ENCODE data around the gene EPB41L5. TPM values are rescaled to one million over a fixed set of nuclear protein-coding genes. Genes with fewer than 3 reads are reported as not detected.
"Not testable (repeated sequence)": the region's sequence is repeated elsewhere in the genome, so short reads cannot be mapped to it uniquely, and the experiment has no call there.

The EPB41L5 gene
- polyA plus RNA-seq, 5 donors: 28.5 to 51.3 (median 42.9) TPM

- DNase-seq: no peak
These were observed 15.9 kb downstream of the EPB41L5 start for GRCh38 chr2:120028795-120029194.

GRCh38 chr2:120029672-120030640, 17.1 kb downstream of the EPB41L5 start:
- no peak for DNase-seq

GRCh38 chr2:120032297-120032696, 19.4 kb downstream of the EPB41L5 start:
- no peak for DNase-seq

GRCh38 chr2:120034027-120034426, 21.1 kb downstream of the EPB41L5 start:
- no peak for DNase-seq

GRCh38 chr2:120034621-120035020, 21.7 kb downstream of the EPB41L5 start:
- DNase-seq: no peak

GRCh38 chr2:120036145-120036544, 23.3 kb downstream of the EPB41L5 start:
- DNase-seq: no peak

- no peak for DNase-seq
These were observed 25.2 kb downstream of the EPB41L5 start for GRCh38 chr2:120037995-120038541.

- DNase-seq: no peak
These were observed 29.5 kb downstream of the EPB41L5 start for GRCh38 chr2:120042359-120042758.

GRCh38 chr2:120044336-120044735, 31.5 kb downstream of the EPB41L5 start:
- DNase-seq: no peak

GRCh38 chr2:120045775-120046174, 32.9 kb downstream of the EPB41L5 start:
- not testable (repeated sequence) for DNase-seq

GRCh38 chr2:120046252-120046651, 33.4 kb downstream of the EPB41L5 start:
- DNase-seq: not testable (repeated sequence)

GRCh38 chr2:120052597-120052996, 39.7 kb downstream of the EPB41L5 start:
- no peak for DNase-seq

GRCh38 chr2:120053891-120054290, 41.0 kb downstream of the EPB41L5 start:
- no peak for DNase-seq

GRCh38 chr2:120059483-120059882, 46.6 kb downstream of the EPB41L5 start:
- DNase-seq: no peak

GRCh38 chr2:120060088-120060623, 47.3 kb downstream of the EPB41L5 start:
- DNase-seq: no peak

GRCh38 chr2:120064664-120065063, 51.8 kb downstream of the EPB41L5 start:
- DNase-seq: no peak

- DNase-seq: peak; percentile 11 to 42
These were observed 54.1 kb downstream of the EPB41L5 start for GRCh38 chr2:120066800-120067547.

GRCh38 chr2:120068040-120068658, 55.3 kb downstream of the EPB41L5 start:
- DNase-seq: not testable (repeated sequence)

GRCh38 chr2:120075545-120075944, 62.7 kb downstream of the EPB41L5 start:
- DNase-seq: no peak

GRCh38 chr2:120077896-120078295, 65.0 kb downstream of the EPB41L5 start:
- no peak for DNase-seq

GRCh38 chr2:120079647-120080046, 66.8 kb downstream of the EPB41L5 start:
- no peak for DNase-seq

- DNase-seq: no peak
These were observed 78.6 kb downstream of the EPB41L5 start for GRCh38 chr2:120091436-120091835.
